ENCODE data around the gene SYS1.
A peak's percentile ranks its signal among the peaks of the same experiment; 100 is the strongest.

Gene SYS1

DNA sequence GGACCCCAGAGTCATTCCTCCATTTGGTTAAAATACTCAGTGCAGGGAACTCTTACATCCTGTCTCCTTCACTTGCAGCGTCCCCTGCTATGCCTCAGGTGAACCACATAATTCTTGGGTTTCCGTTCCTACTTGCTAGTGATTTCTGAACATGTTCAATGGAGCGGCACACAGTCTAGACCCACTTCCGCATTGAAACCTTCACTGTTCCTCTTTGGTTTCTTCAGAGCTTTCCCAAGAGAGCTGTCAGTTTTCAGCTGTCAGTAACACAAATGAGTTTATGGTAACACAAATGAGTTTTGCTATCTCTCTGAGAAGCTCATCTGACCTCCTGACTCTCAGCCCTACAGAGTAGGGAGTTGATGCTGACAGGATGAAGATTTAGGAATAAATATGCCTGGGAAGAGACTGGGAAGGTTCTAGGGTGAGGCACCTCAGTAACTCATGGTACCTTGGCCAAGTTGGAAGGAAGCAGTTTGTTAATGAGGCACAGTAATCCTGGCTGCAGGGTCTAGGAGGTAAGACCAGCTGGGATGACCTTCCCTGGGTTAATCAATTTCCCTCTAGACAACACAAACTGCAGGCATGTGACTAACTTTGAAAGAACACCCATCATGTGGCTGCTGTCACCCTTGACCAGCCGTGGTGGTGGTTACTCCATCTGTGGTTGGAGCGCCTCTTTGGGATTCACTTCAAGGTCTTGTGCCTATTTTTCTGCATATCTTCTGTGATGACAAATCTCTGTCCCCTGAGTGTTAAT lies 5.4 kb downstream of the SYS1 start:
- H3K27ac ChIP-seq = no peak overlapping the region
- TF ChIP-seq, protein P1, sequence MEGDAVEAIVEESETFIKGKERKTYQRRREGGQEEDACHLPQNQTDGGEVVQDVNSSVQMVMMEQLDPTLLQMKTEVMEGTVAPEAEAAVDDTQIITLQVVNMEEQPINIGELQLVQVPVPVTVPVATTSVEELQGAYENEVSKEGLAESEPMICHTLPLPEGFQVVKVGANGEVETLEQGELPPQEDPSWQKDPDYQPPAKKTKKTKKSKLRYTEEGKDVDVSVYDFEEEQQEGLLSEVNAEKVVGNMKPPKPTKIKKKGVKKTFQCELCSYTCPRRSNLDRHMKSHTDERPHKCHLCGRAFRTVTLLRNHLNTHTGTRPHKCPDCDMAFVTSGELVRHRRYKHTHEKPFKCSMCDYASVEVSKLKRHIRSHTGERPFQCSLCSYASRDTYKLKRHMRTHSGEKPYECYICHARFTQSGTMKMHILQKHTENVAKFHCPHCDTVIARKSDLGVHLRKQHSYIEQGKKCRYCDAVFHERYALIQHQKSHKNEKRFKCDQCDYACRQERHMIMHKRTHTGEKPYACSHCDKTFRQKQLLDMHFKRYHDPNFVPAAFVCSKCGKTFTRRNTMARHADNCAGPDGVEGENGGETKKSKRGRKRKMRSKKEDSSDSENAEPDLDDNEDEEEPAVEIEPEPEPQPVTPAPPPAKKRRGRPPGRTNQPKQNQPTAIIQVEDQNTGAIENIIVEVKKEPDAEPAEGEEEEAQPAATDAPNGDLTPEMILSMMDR (conservative IDR thresholded peaks at IDR 0.05) = no peak

DNA sequence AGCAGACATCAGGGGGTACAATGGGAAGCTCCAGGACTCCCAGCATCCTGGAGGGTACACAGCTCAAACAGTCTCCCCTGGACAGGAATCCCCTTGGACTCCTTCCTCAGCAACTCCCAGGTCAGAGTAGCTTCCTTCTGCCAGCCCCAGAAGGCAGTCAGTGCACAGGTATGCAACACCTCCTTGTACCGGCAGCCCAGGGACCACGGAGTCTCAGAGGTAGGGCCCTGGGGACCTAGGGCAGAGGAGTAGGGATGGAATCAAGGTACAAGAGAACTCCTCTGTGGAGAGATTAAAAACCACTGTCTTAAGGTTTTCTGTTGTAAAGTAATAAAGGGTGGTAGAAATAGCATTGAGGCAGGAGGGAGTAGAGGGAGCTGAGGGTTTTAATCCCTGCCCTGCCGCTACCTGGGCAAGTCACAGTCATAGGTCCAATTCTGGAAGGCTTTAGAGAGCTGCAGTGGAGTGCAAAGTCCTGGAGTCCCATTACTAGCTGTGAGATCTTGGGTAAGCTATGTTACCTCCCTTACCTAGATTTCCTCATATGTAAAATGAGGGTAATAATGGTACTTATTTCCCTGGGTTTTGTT lies 7.7 kb downstream of the SYS1 start:
- TF ChIP-seq, protein P1 (conservative IDR thresholded peaks at IDR 0.05) = no peak
- H3K27ac ChIP-seq = no peak overlapping the region

- TF ChIP-seq, protein P1 (conservative IDR thresholded peaks at IDR 0.05) = no peak
- H3K27ac ChIP-seq = no peak overlapping the region
Observed at GRCh38 chr20:45372241-45372640, 9.3 kb downstream of the SYS1 start.

DNA sequence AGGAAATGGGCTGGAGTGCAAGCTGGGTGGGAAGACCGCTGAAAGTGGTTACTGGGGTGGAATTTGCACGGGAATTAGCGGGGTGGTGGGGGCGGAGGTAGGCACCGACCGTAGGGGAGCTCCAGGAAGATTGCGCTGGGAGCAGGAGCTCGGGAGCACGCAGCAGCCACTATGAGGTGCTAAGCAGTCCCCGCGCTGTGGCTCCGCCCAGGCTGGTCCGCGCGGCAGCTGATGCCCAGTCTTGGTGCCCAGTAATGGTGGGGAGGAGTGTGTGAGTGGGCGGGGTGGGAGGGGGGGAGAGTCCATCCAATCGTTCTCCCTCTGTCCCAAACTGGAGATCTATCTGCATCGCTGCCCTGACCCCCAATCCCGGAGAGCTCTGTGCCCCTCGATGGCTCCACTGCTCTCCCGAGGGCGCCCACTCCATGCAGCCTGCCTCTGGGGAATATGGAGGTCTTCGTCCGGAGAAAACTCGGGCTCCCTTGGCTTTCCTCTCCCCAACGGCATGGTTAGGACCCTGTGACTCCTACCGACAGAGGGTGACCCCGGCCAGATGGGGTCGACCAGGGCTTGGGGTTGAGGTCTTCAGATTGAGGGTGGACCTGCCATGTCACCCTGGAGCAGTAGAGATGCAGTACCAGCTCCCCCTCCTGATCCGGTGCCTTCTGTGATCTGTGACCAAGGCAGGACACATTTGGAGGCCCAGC lies 9.8 kb downstream of the SYS1 start:
- TF ChIP-seq, protein P1 (conservative IDR thresholded peaks at IDR 0.05) = no peak
- no peak overlapping the region for H3K27ac ChIP-seq

- TF ChIP-seq, protein P1 (conservative IDR thresholded peaks at IDR 0.05) = peak; percentile 98
- peak overlapping the region; percentile 9; the same call in 1 of the 2 replicates for H3K27ac ChIP-seq
Observed at GRCh38 chr20:45373353-45374100, 10.6 kb downstream of the SYS1 start.

- TF ChIP-seq, protein P1 (conservative IDR thresholded peaks at IDR 0.05) = peak; percentile 46
- peak overlapping the region; percentile 9; the same call in 1 of the 2 replicates for H3K27ac ChIP-seq
Observed at GRCh38 chr20:45374101-45374467, 11.1 kb downstream of the SYS1 start.

DNA sequence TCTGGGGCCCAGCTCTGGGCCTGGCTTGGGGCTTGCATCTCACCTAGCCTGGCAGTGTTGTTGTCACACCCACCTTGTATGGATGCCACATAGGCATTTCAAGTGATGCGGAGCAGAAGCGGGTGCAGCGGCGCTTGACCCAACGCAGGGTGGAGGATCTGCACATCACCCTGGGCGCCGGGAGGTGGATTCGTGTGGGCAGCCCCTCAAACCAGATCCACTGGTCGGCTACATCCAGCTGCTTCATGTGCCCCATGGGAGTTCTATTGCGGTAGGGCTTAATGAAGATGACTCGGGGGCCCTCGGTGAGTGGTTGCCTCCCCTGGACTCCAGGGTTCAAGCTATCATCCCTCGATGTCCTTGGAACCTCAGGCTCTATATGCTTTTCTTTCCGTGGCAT lies 12.0 kb downstream of the SYS1 start:
- no peak overlapping the region for H3K27ac ChIP-seq
- TF ChIP-seq, protein P1 (conservative IDR thresholded peaks at IDR 0.05) = no peak

Data from VCaP (cell line).